Kidney (tissue), 22 donors: ENCODE results near the gene OR10J1. TPM values are rescaled to one million over a fixed set of nuclear protein-coding genes. Genes with fewer than 3 reads are reported as not detected.
A peak's percentile ranks its signal among the peaks of the same experiment; 100 is the strongest.

Source experiments
- DNase-seq, 5 donors: peaks; one replicate each; pipeline ENCODE4 v3.0.0-alpha.2; 2013 to 2020
- FAIRE-seq: peaks from 2 replicates; lab custom pipeline; 2012; peaks lifted over from hg19 to GRCh38; lab: Jason Lieb, UNC
- H3K27ac ChIP-seq, 2 donors: one replicate each; pipeline ENCODE4 v1.7.0; 2013; ENCODE audit warnings: low read depth in 2 of 2, low read length in 2 of 2, inconsistent platforms in 1 of 2
- H3K27me3 ChIP-seq: one replicate; pipeline ENCODE4 v1.7.1; 2013; ENCODE audit warnings: low read length, inconsistent platforms; ENCODE audit not compliant: control insufficient read depth, insufficient read depth
- H3K36me3 ChIP-seq, 3 donors: one replicate each; pipeline versions ENCODE4 v1.7.0 to v1.7.1; 2013; ENCODE audit warnings: low read length in 3 of 3, control low read depth in 1 of 3, inconsistent platforms in 1 of 3; ENCODE audit not compliant: insufficient read depth in 3 of 3, control insufficient read depth in 2 of 3
- H3K4me1 ChIP-seq, 3 donors: one replicate each; pipeline versions ENCODE4 v1.7.0 to v1.7.1; 2013; ENCODE audit warnings: low read length in 3 of 3, inconsistent platforms in 1 of 3, low read depth in 1 of 3; ENCODE audit not compliant: control insufficient read depth in 2 of 3, insufficient read depth in 2 of 3
- H3K4me3 ChIP-seq, 3 donors: one replicate each; pipeline versions ENCODE4 v1.7.0 to v1.8.1; 2013; ENCODE audit warnings: low read length in 3 of 3, control low read depth in 1 of 3, inconsistent platforms in 1 of 3
- H3K9ac ChIP-seq, 3 donors: one replicate each; pipeline versions ENCODE4 v1.7.0 to v1.7.1; 2013; ENCODE audit warnings: low read length in 3 of 3, control low read depth in 1 of 3, inconsistent platforms in 1 of 3
- H3K9me3 ChIP-seq, 3 donors: one replicate each; pipeline versions ENCODE4 v1.7.0 to v1.7.1; 2013; ENCODE audit warnings: low read length in 3 of 3, control low read depth in 1 of 3, inconsistent platforms in 1 of 3; ENCODE audit not compliant: control insufficient read depth in 2 of 3, insufficient read depth in 1 of 3
- CTCF ChIP-seq: IDR thresholded peaks from 3 replicates; pipeline ENCODE4 v1.5.1; 2012; ENCODE audit warnings: mild to moderate bottlenecking, moderate library complexity, borderline replicate concordance; ENCODE audit not compliant: insufficient read depth; ENCODE audit errors: extremely low read depth
- intact Hi-C: fragments of 100-400 bp; cut with DNase I; formaldehyde crosslinking; loops from one replicate; pipeline ENCODE4 v1.11.1; 2022
- long read RNA-seq, 10 donors: library from polyadenylated mRNA in 1 of 10; unstranded in 1 of 10; transcript quantifications; one replicate each; pipeline ENCODE4 v2.0.0 and lab custom pipeline, GENCODE V29; 2021 to 2026
- polyA plus RNA-seq: library from polyadenylated mRNA; stranded (reverse); fragments of 350-450 nt; fragmentation: Illumina TruSeq; extraction: RNeasy Lipid Tissue Mini Kit (QIAGEN cat#74804); gene quantifications from one replicate; pipeline ENCODE4 v1.2.3, GENCODE V29; 2014; ENCODE audit warnings: low read depth, low replicate concordance; ENCODE audit not compliant: insufficient read depth
- total RNA-seq: library from RNA; stranded (reverse); fragmentation: NEBNext Ultra II Directional; extraction: Animal tissue kit (Norgen Biotek cat#: 25700); gene quantifications from one replicate; pipeline ENCODE4 v1.2.1, GENCODE V29; 2021
- donor health status: control.
- donor health status: control.
- donor health status: control.
- donor health status: control.
- donor health status: control.
- donor health status: DM: yes; HTN: yes; CAD: no.
- donor health status: Normal renal cell carcinoma (clear cell type).

The OR10J1 gene
- total RNA-seq: not detected
- polyA plus RNA-seq: not detected
- long read RNA-seq, donor 1: 0 reads
- long read RNA-seq, donor 2: 0 reads
- long read RNA-seq, donor 3: 0 reads
- long read RNA-seq, donor 4: 0 reads
- long read RNA-seq, donor 5: 0 reads
- long read RNA-seq, donor 6: 0 reads
- long read RNA-seq, donor 7: 0 reads
- long read RNA-seq, donor 8: 0 reads
- long read RNA-seq, donor 9: 0 reads
- long read RNA-seq, donor 10: 0 reads

GRCh38 chr1:159439422-159439821 is at the start of gene OR10J1:
OR10J1 (plus strand) TSS chr1:159439722; CDS start chr1:159439792, 70 bp downstream.
- no peaks in the 10 kb centered on the region for H3K36me3 ChIP-seq
- H3K27me3 ChIP-seq: no peaks in the 10 kb centered on the region
- H3K9ac ChIP-seq: no peak within 1 kb of the TSS
- no peak within 1 kb of the TSS for H3K4me3 ChIP-seq
- no peak within 1 kb of the TSS for H3K27ac ChIP-seq
- intact Hi-C loops: no loop called here
- H3K4me1 ChIP-seq: peaks cover 0 to 4% (median 0%) of the 10 kb centered on the region in 3 donors
- no peaks in the 10 kb centered on the region for H3K9me3 ChIP-seq
- no peak for DNase-seq
- no peak for FAIRE-seq
- no peak for TF ChIP-seq CTCF

DNA sequence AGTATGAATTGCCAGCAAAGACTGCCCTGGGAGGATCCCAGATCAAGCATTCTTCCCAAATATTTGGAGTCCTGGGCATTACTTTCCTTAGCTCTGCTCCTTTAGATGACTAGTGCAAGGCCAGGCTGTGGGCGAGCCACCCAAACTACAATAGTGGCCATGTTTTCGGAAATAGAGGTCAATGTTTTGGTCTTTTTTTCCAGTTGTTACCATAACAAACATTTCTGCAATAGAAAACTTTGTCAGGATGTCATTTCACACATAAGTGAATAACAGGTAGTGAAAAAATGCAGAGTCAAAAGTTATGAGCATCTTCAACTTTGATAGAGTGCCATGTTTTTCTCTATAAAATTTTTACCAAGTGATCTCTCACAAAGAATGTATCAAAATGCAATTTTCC is 32.7 kb upstream of the OR10J1 start:
- H3K9me3 ChIP-seq: no peaks in the 10 kb centered on the region
- FAIRE-seq (no peak), DNase-seq (no peak)
- H3K4me1 ChIP-seq: no peaks in the 10 kb centered on the region
- no peak overlapping the region for H3K4me3 ChIP-seq
- no peaks in the 10 kb centered on the region for H3K27me3 ChIP-seq
- no peak overlapping the region for H3K27ac ChIP-seq
- intact Hi-C loops: no loop called here
- no peaks in the 10 kb centered on the region for H3K36me3 ChIP-seq
- TF ChIP-seq CTCF: no peak
- H3K9ac ChIP-seq: no peak overlapping the region

DNA sequence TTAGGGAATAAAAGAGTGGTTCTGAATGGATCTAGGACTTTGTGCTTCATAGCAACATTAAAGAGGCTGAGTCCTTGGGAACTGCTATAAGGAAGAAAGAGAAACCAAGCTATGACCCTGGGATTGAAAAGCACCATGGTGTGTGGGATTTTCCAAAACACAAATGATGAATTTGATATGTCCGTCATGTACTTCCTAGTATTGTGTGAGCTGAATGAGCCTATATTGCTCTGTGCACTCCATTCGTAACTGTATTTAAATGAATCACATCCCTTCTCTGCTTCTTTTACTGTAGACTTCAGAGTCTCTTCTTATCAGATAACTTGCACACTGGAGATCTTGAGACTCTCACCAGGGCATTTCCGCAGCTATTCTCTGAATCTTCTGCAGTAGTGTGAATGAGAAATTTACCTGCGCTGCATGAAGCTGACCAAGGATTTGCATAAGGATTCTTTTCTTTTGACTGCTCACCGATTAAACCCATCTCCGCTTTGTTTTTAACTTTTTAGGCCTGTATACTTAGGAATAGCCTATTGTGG is 30.6 kb upstream of the OR10J1 start:
- Histone ChIP-seq H3K4me3 (no peak overlapping the region), H3K36me3 (no peaks in the 10 kb centered on the region), H3K4me1 (no peaks in the 10 kb centered on the region), H3K27ac (no peak overlapping the region), H3K9ac (no peak overlapping the region), H3K27me3 (no peaks in the 10 kb centered on the region), H3K9me3 (no peaks in the 10 kb centered on the region)
- DNase-seq (peak in 2 of 5 donors; percentile 2 to 7), FAIRE-seq (no peak)
- TF ChIP-seq CTCF: no peak
- intact Hi-C loops: no loop called here

DNA sequence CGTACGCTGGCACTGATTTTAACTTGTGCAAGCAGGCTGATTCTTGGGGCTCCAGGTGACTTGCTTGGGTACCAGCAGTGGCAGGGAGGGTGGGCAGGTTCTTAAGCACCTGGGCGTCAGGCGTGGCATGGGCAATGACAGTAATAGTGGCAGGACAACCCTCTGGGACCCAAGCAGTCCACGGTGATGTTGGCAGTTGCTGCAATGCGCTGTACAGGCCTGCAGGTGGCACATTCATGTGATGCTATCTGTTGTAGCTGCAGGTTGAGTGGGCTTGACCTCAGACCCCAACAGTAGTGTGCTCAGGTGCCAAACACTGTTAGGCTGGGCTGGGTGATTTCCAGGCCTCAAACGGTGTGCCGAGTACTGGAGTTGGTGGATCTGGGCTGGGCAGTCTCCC is 17.7 kb upstream of the OR10J1 start:
- Histone ChIP-seq H3K4me3 (no peak overlapping the region), H3K27me3 (no peaks in the 10 kb centered on the region), H3K9ac (no peak overlapping the region), H3K4me1 (no peaks in the 10 kb centered on the region), H3K27ac (no peak overlapping the region), H3K9me3 (peaks cover 0 to 9% (median 3%) of the 10 kb centered on the region in 3 donors), H3K36me3 (no peaks in the 10 kb centered on the region)
- intact Hi-C loops: no loop called here
- DNase-seq: no peak
- no peak for FAIRE-seq
- no peak for TF ChIP-seq CTCF
